Measurements from ENCODE around the gene PRLR. TPM values are rescaled to one million over a fixed set of nuclear protein-coding genes. Genes with fewer than 3 reads are reported as not detected.

The PRLR gene
- total RNA-seq, 1 donor from 2014 or later: 0.38 TPM

GRCh38 chr5:35003018-35003957 lies 227.0 kb downstream of the PRLR start:
- no peak for ATAC-seq
- intact Hi-C loops (cut with DNase I): loop anchor here (5.0 to 10.0 kb wide), 2 partner anchors 41 to 518 kb away; no protein-coding TSS in a partner anchor
- DNase-seq (ENCODE audit: missing footprints): no peak

GRCh38 chr5:35002459-35002858 lies 227.8 kb downstream of the PRLR start:
- no peak for DNase-seq (ENCODE audit: missing footprints)
- intact Hi-C loops (cut with DNase I): loop anchor here (5.0 to 10.0 kb wide), 2 partner anchors 40 to 518 kb away; no protein-coding TSS in a partner anchor
- no peak for ATAC-seq

- DNase-seq (ENCODE audit: missing footprints) (no peak), ATAC-seq (no peak)
- intact Hi-C loops (cut with DNase I): loop anchor here (5.0 to 10.0 kb wide), 2 partner anchors 40 to 517 kb away; no protein-coding TSS in a partner anchor
These were observed 228.4 kb downstream of the PRLR start for GRCh38 chr5:35001842-35002241.

Other genes with a start within 250 kb of the PRLR start
- gene AGXT2, start 182.5 kb downstream of the PRLR start, total RNA-seq: not detected

Measured in Right ventricle myocardium inferior (tissue), 1 donor.